GM06990 (cell line): ENCODE data around the gene MTHFD1L.

ENCODE experiments used
- DNase-seq: peaks from one replicate; pipeline ENCODE4 v3.0.0-alpha.2; 2011; ENCODE audit not compliant: insufficient read length; ENCODE audit errors: extremely low read depth
- H3K27me3 ChIP-seq: replicated peaks from 2 replicates; pipeline ENCODE4 v1.6.0; 2011; ENCODE audit warnings: low read length; ENCODE audit not compliant: control insufficient read depth, insufficient read depth
- H3K36me3 ChIP-seq: 2 replicates; pipeline ENCODE4 v1.5.1; 2011; ENCODE audit warnings: low read length; ENCODE audit not compliant: control insufficient read depth, insufficient read depth
- H3K4me3 ChIP-seq: replicated peaks from 2 replicates; pipeline ENCODE4 v1.5.1; 2011; ENCODE audit warnings: low read depth, mild to moderate bottlenecking, control low read depth, low read length
- TF ChIP-seq, protein P1 (sequence below): IDR thresholded peaks from 2 replicates; pipeline ENCODE4 v1.5.1; 2011; ENCODE audit warnings: low read length, control low read depth, mild to moderate bottlenecking, inconsistent platforms; ENCODE audit not compliant: insufficient read depth, poor library complexity, severe bottlenecking

The MTHFD1L gene

DNA sequence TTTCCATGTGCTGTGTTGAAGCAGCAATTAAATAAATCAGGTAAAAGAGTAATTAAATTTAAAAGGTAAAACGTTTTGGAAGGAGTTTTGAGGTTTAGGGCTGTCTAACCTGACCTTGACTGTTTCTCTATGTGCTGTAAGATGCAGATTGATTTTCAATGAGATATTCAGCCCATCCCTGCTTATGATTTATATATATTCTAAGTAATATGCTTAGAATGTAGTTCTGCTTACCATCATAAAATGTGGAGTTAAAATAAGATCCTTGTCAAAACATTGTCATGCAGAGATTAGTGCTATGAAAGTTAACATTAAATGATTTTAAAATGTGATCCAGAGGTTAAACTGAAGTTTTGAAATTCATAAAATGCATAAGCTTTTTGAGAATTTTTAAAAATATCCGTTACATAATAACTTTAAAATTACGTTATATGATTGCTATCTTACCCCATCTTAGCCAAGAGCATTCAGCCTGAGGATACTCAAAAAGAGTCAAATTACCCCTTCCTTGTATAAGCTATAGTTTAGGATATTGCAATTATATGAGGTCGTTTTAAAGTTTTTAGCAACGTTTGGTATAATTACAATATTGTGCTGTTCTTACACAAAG lies 122.5 kb downstream of the MTHFD1L start:
- Histone ChIP-seq H3K36me3 (peaks cover 1% of the 10 kb centered on the region; the same call in 1 of the 2 replicates), H3K4me3 (no peak overlapping the region), H3K27me3 (no peaks in the 10 kb centered on the region)
- DNase-seq = no peak
- TF ChIP-seq, protein P1, sequence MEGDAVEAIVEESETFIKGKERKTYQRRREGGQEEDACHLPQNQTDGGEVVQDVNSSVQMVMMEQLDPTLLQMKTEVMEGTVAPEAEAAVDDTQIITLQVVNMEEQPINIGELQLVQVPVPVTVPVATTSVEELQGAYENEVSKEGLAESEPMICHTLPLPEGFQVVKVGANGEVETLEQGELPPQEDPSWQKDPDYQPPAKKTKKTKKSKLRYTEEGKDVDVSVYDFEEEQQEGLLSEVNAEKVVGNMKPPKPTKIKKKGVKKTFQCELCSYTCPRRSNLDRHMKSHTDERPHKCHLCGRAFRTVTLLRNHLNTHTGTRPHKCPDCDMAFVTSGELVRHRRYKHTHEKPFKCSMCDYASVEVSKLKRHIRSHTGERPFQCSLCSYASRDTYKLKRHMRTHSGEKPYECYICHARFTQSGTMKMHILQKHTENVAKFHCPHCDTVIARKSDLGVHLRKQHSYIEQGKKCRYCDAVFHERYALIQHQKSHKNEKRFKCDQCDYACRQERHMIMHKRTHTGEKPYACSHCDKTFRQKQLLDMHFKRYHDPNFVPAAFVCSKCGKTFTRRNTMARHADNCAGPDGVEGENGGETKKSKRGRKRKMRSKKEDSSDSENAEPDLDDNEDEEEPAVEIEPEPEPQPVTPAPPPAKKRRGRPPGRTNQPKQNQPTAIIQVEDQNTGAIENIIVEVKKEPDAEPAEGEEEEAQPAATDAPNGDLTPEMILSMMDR = no peak

DNA sequence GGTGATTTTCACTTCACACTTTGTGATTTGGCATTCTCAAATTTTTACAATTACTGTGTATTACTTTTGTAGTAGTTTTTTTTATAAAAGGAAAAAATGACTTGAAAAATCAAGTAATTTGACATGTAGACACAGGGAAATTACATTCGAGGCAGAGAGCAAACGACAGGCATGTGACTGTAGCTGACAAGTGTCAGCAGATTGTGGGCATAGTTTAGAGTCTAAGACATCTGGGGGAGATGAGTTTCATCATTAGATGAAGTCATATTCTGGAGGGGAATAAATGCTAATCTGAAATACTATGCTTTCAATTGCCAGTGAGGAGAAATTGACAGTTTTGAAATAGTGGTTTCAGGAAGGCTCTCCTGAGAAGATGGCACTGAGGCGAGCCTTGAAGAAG lies 126.0 kb downstream of the MTHFD1L start:
- TF ChIP-seq, protein P1 = no peak
- Histone ChIP-seq H3K36me3 (no peaks in the 10 kb centered on the region; the same call in none of the 2 replicates), H3K27me3 (no peaks in the 10 kb centered on the region), H3K4me3 (no peak overlapping the region)
- no peak for DNase-seq

- TF ChIP-seq, protein P1 = no peak
- H3K27me3 ChIP-seq = no peaks in the 10 kb centered on the region
- no peaks in the 10 kb centered on the region; the same call in none of the 2 replicates for H3K36me3 ChIP-seq
- DNase-seq = no peak
- H3K4me3 ChIP-seq = no peak overlapping the region
Measured at GRCh38 chr6:150992262-150992661, 126.8 kb downstream of the MTHFD1L start.

GRCh38 chr6:150992703-150993102 lies 127.2 kb downstream of the MTHFD1L start:
- TF ChIP-seq, protein P1 = no peak
- no peak overlapping the region for H3K4me3 ChIP-seq
- DNase-seq = no peak
- no peaks in the 10 kb centered on the region for H3K27me3 ChIP-seq
- no peaks in the 10 kb centered on the region; the same call in none of the 2 replicates for H3K36me3 ChIP-seq

DNA sequence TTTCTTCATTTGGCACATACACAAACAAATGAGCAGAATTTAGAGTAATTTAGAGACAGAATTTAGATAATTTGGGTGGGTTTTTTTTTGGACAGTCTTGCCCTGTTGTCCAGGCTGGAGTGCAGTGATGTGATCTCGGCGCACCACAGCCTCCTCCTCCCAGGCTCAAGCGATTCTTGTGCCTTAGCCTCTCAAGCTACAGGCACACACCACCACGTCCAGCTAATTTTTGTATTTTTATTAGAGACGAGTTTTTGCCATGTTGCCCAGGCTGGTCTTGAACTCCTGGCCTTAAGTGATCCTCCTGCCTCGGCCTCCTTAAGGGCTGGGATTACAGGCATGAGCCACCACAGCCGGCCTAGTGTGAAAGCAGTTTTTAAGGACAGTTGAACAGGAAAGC lies 127.8 kb downstream of the MTHFD1L start:
- no peak overlapping the region for H3K4me3 ChIP-seq
- TF ChIP-seq, protein P1 = no peak
- H3K36me3 ChIP-seq = no peaks in the 10 kb centered on the region; the same call in none of the 2 replicates
- no peak for DNase-seq
- no peaks in the 10 kb centered on the region for H3K27me3 ChIP-seq
